NCI-H2107 treated with DMSO at 0.1 percent for 48 hours (cell line): ENCODE data around the gene BACH2.
A peak's percentile ranks its signal among the peaks of the same experiment; 100 is the strongest.
"Not testable (repeated sequence)": the region's sequence is repeated elsewhere in the genome, so short reads cannot be mapped to it uniquely, and the experiment has no call there.

ENCODE experiments used
- DNase-seq: peaks from one replicate; lab custom pipeline; 2025; ENCODE audit not compliant: unreplicated experiment; lab: John Stamatoyannopoulos, UW

Gene BACH2

GRCh38 chr6:90039911-90040310, 256.7 kb downstream of the BACH2 start:
- no peak for DNase-seq

- no peak for DNase-seq
Observed at GRCh38 chr6:90038961-90039653, 257.5 kb downstream of the BACH2 start.

- no peak for DNase-seq
Observed at GRCh38 chr6:90036963-90037362, 259.7 kb downstream of the BACH2 start.

GRCh38 chr6:90035047-90035723, 261.5 kb downstream of the BACH2 start:
- no peak for DNase-seq

GRCh38 chr6:90033746-90034271, 262.8 kb downstream of the BACH2 start:
- no peak for DNase-seq

GRCh38 chr6:90032489-90033212, 264.0 kb downstream of the BACH2 start:
- DNase-seq, result not testable (repeated sequence)

- DNase-seq, result no peak
Observed at GRCh38 chr6:90028995-90029635, 267.5 kb downstream of the BACH2 start.

- no peak for DNase-seq
Observed at GRCh38 chr6:90028066-90028778, 268.4 kb downstream of the BACH2 start.

GRCh38 chr6:90026216-90026615, 270.4 kb downstream of the BACH2 start:
- no peak for DNase-seq

GRCh38 chr6:90025523-90026061, 271.1 kb downstream of the BACH2 start:
- peak; percentile 49 for DNase-seq

GRCh38 chr6:90024633-90025032, 272.0 kb downstream of the BACH2 start:
- DNase-seq, result no peak

- peak; percentile 79 for DNase-seq
Observed at GRCh38 chr6:90021711-90022110, 274.9 kb downstream of the BACH2 start.

- no peak for DNase-seq
Observed at GRCh38 chr6:90020746-90021145, 275.9 kb downstream of the BACH2 start.

GRCh38 chr6:90019216-90019615, 277.4 kb downstream of the BACH2 start:
- DNase-seq, result no peak

- DNase-seq, result no peak
Observed at GRCh38 chr6:90015883-90016282, 280.8 kb downstream of the BACH2 start.

GRCh38 chr6:90008908-90009501, 287.6 kb downstream of the BACH2 start:
- DNase-seq, result no peak

GRCh38 chr6:90008189-90008907, 288.3 kb downstream of the BACH2 start:
- no peak for DNase-seq

- peak; percentile 76 for DNase-seq
Observed at GRCh38 chr6:90005048-90005827, 291.4 kb downstream of the BACH2 start.

- no peak for DNase-seq
Observed at GRCh38 chr6:90004511-90004910, 292.1 kb downstream of the BACH2 start.
